Measurements from ENCODE around the gene PRAMEF18. TPM values are rescaled to one million over a fixed set of nuclear protein-coding genes. Genes with fewer than 3 reads are reported as not detected.
"Not testable (repeated sequence)": the region's sequence is repeated elsewhere in the genome, so short reads cannot be mapped to it uniquely, and the experiment has no call there.

The PRAMEF18 gene
- total RNA-seq, 1 experiment from 2014 or later: not detected

DNA sequence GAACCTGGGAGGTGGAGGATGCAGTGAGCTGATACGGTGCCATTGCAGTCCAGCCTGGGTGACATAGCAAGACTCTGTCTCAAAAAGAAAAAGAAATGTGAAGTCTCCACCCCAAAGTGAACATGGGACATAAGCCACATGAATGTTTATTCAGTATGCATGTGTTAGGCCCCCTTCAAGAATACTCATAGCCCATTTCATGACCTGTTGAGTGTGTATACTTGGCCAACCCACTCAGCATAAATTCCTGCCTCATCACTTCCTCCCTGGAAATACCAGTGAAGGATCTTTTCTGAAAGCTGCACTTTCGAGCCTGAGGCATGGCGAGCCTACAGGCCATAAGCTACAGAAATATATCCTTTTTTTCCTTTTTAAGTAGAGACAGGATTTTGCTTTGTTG is 6.8 kb downstream of the PRAMEF18 start:
- H3K36me3 Mint-ChIP-seq (ENCODE audit: insufficient read depth in 1 of 3, low read depth in 3 of 3); H3K4me1 Mint-ChIP-seq; H2BK20ac ChIP-seq (ENCODE audit: low read depth, low read length, poor library complexity, severe bottlenecking); H3K27me3 ChIP-seq (ENCODE audit: insufficient read depth, low read length); H4K91ac ChIP-seq (ENCODE audit: insufficient read length, low read depth, low read length); DNase-seq; H4K20me1 ChIP-seq (ENCODE audit: control insufficient read depth, insufficient read depth, insufficient read length); H4K8ac ChIP-seq (replicated peaks; ENCODE audit: insufficient read length, low read depth, low read length); H3K27ac ChIP-seq (ENCODE audit: insufficient read length, low read depth, low read length); H3K4me2 ChIP-seq (ENCODE audit: insufficient read depth, insufficient read length, low read length); H2BK12ac ChIP-seq (ENCODE audit: insufficient read length, low read depth, low read length); H3T11ph ChIP-seq (ENCODE audit: low read length); H3K9me3 ChIP-seq (ENCODE audit: control insufficient read depth, low read depth, low read length); H2AFZ ChIP-seq (ENCODE audit: low read length); H3K27me3 Mint-ChIP-seq (ENCODE audit: low read depth); H3K14ac ChIP-seq (ENCODE audit: insufficient read depth, low read length); H3K4me1 ChIP-seq (ENCODE audit: insufficient read depth, low read length); H3K4me3 Mint-ChIP-seq; H3K23me2 ChIP-seq (ENCODE audit: insufficient read length, low read depth, low read length, poor library complexity, severe bottlenecking); H3K27ac Mint-ChIP-seq; H2BK5ac ChIP-seq (ENCODE audit: insufficient read length, low read length); H3K23ac ChIP-seq (ENCODE audit: insufficient read length, low read depth, low read length); H2AK5ac ChIP-seq (ENCODE audit: insufficient read length, low read length); H4K5ac ChIP-seq (ENCODE audit: insufficient read length, low read depth, low read length); H3K56ac ChIP-seq (ENCODE audit: insufficient read length, low read depth, low read length); H3K9ac ChIP-seq (ENCODE audit: extremely low read depth, insufficient read length, low read length); H2BK15ac ChIP-seq (ENCODE audit: low read depth, low read length); H3K4ac ChIP-seq (ENCODE audit: low read depth, low read length); H2BK120ac ChIP-seq (ENCODE audit: low read depth, low read length, poor library complexity, severe bottlenecking); H3K9me3 Mint-ChIP-seq; H3K79me1 ChIP-seq (ENCODE audit: insufficient read depth, low read depth, low read length, poor library complexity, severe bottlenecking); H3K79me2 ChIP-seq (ENCODE audit: insufficient read depth, low read length); H3K18ac ChIP-seq (ENCODE audit: insufficient read length, low read depth, low read length): not testable (repeated sequence)
- no CpG with 5 or more reads among the region's 3 CpGs for WGBS (ENCODE audit: extremely low coverage, insufficient read length, low lambda C conversion rate)

DNA sequence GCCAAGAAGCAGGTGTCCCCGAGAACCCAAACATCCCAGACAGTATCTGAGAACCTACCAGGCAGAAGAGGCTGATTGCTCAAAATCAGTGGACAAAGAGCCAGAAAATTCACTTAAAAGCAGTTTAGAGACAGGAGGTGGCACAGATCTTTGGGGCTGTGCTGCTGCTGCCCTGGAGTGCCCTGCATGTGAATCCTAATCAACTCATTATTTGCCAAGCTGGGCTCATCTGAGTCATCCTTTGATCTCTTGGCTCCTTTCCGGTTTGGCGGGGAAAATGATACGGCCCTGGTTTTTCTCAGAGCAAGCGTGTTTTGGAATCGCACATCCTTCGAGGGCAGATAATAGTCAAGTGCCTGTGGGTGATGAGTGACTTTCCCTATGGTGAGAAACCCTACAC is 9.3 kb downstream of the PRAMEF18 start:
- H2BK5ac ChIP-seq (ENCODE audit: insufficient read length, low read length); H2AK5ac ChIP-seq (ENCODE audit: insufficient read length, low read length); H4K91ac ChIP-seq (ENCODE audit: insufficient read length, low read depth, low read length); H3K4me1 ChIP-seq (ENCODE audit: insufficient read depth, low read length); H3K27ac Mint-ChIP-seq; H2BK15ac ChIP-seq (ENCODE audit: low read depth, low read length); H3K27me3 Mint-ChIP-seq (ENCODE audit: low read depth); DNase-seq; H3K9me3 ChIP-seq (ENCODE audit: control insufficient read depth, low read depth, low read length); H2BK120ac ChIP-seq (ENCODE audit: low read depth, low read length, poor library complexity, severe bottlenecking); H3K4me2 ChIP-seq (ENCODE audit: insufficient read depth, insufficient read length, low read length); H3T11ph ChIP-seq (ENCODE audit: low read length); H3K23me2 ChIP-seq (ENCODE audit: insufficient read length, low read depth, low read length, poor library complexity, severe bottlenecking); H3K36me3 Mint-ChIP-seq (ENCODE audit: insufficient read depth in 1 of 3, low read depth in 3 of 3); H3K18ac ChIP-seq (ENCODE audit: insufficient read length, low read depth, low read length); H3K14ac ChIP-seq (ENCODE audit: insufficient read depth, low read length); H3K4ac ChIP-seq (ENCODE audit: low read depth, low read length); H3K56ac ChIP-seq (ENCODE audit: insufficient read length, low read depth, low read length); H2BK20ac ChIP-seq (ENCODE audit: low read depth, low read length, poor library complexity, severe bottlenecking); H3K27ac ChIP-seq (ENCODE audit: insufficient read length, low read depth, low read length); H3K4me1 Mint-ChIP-seq; H3K9ac ChIP-seq (ENCODE audit: extremely low read depth, insufficient read length, low read length); H2AFZ ChIP-seq (ENCODE audit: low read length); H3K23ac ChIP-seq (ENCODE audit: insufficient read length, low read depth, low read length); H4K8ac ChIP-seq (replicated peaks; ENCODE audit: insufficient read length, low read depth, low read length); H3K27me3 ChIP-seq (ENCODE audit: insufficient read depth, low read length); H3K79me2 ChIP-seq (ENCODE audit: insufficient read depth, low read length); H4K5ac ChIP-seq (ENCODE audit: insufficient read length, low read depth, low read length); H3K79me1 ChIP-seq (ENCODE audit: insufficient read depth, low read depth, low read length, poor library complexity, severe bottlenecking); H3K4me3 Mint-ChIP-seq; H4K20me1 ChIP-seq (ENCODE audit: control insufficient read depth, insufficient read depth, insufficient read length); H2BK12ac ChIP-seq (ENCODE audit: insufficient read length, low read depth, low read length); H3K9me3 Mint-ChIP-seq: not testable (repeated sequence)
- no CpG with 5 or more reads among the region's 7 CpGs for whole genome bisulfite sequencing (ENCODE audit: extremely low coverage, insufficient read length, low lambda C conversion rate)

Data from H9 (cell line).